Esophagus squamous epithelium (tissue), 5 donors: ENCODE data around the gene ASAP2. TPM values are rescaled to one million over a fixed set of nuclear protein-coding genes. Genes with fewer than 3 reads are reported as not detected.

Experiments used
- DNase-seq: peaks from one replicate; lab custom pipeline; 2025; lab: John Stamatoyannopoulos, UW
- H3K27ac ChIP-seq, 4 donors: fragments of 200-600 bp; sonication (generic); one replicate each; pipeline ENCODE4 v1.5.1; 2016 to 2019; ENCODE audit warnings: mild to moderate bottlenecking in 1 of 4
- H3K27me3 ChIP-seq, 4 donors: fragments of 200-600 bp; sonication (generic); 1 replicate in 3 of 4; 2 replicates in 1 of 4; pipeline versions ENCODE4 v1.5.1 to v1.6.0; 2017 to 2021; ENCODE audit warnings: antibody characterized with exemption in 1 of 4
- H3K36me3 ChIP-seq, 3 donors: fragments of 200-600 bp; sonication (generic); one replicate each; pipeline ENCODE4 v1.5.1; 2016 to 2019
- H3K4me1 ChIP-seq, 3 donors: fragments of 200-600 bp; sonication (generic); one replicate each; pipeline ENCODE4 v1.5.1; 2017 to 2019
- H3K4me3 ChIP-seq, 4 donors: fragments of 200-600 bp; sonication (generic); 1 replicate in 3 of 4; 2 replicates in 1 of 4; pipeline ENCODE4 v1.5.1; 2016 to 2019; ENCODE audit warnings: mild to moderate bottlenecking in 2 of 4, moderate library complexity in 1 of 4
- H3K9me3 ChIP-seq, 3 donors: fragments of 200-600 bp; sonication (generic); one replicate each; pipeline ENCODE4 v1.5.1; 2016 to 2019
- POLR2A ChIP-seq, 4 donors: fragments of 450-650 bp; IDR thresholded peaks; one replicate each; pipeline ENCODE4 v1.6.1; 2017; ENCODE audit warnings: antibody characterized with exemption in 4 of 4, mild to moderate bottlenecking in 4 of 4, moderate library complexity in 3 of 4
- WGBS, 2 donors: methylation state at CpG; one replicate each; pipeline ENCODE4 v1.1.5; 2018; 5-methylcytosine and 5-hydroxymethylcytosine counted together
- intact Hi-C: fragments of 100-400 bp; cut with DNase I; formaldehyde crosslinking; loops from one replicate; pipeline ENCODE4 v1.15.0; 2022
- total RNA-seq, 4 donors: library from RNA; depleted of rRNA; stranded (reverse); fragments of >200 nt; gene quantifications; one replicate each; pipeline ENCODE4 v1.1.0, GENCODE V29; 2016
- TF ChIP-seq, protein P1 (sequence below), 6 experiments: fragments of 450-650 bp in 4 of 6; fragments of 200-600 bp in 2 of 6; sonication (generic) in 2 of 6; IDR thresholded peaks; one replicate each; pipeline ENCODE4 v1.5.1; 2016 to 2019; ENCODE audit warnings: antibody characterized with exemption in 6 of 6, mild to moderate bottlenecking in 4 of 6, moderate library complexity in 4 of 6
- donor health status: DM: yes; HTN: yes; CAD: no.

Gene ASAP2
- total RNA-seq, 4 donors from 2014 or later: 3.3 to 15.3 (median 6.9) TPM

DNA sequence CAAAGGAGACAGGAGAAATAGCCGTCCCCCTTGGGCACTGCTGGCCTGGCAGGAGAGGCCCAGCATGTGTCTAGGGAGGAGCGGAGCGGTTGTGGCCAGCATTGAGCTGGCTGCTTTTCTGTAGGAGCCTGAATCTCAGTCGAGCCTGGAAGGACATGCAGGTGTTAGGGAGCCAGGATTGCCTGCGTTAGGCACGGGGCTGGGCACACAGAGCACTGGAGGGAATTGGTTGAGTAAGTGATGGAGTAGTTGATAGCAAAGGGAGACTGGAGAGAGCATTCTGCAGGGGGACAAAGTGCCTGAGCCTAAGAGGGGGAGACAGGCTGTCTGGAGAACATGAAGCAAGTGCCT lies 22.8 kb downstream of the ASAP2 start:
- Histone ChIP-seq H3K4me3 (no peak overlapping the region), H3K27me3 (no peaks in the 10 kb centered on the region), H3K9me3 (no peaks in the 10 kb centered on the region), H3K27ac (no peak overlapping the region), H3K4me1 (peaks cover 13 to 98% (median 41%) of the 10 kb centered on the region in 3 donors), H3K36me3 (no peaks in the 10 kb centered on the region)
- no peak for DNase-seq
- TF ChIP-seq, protein P1, sequence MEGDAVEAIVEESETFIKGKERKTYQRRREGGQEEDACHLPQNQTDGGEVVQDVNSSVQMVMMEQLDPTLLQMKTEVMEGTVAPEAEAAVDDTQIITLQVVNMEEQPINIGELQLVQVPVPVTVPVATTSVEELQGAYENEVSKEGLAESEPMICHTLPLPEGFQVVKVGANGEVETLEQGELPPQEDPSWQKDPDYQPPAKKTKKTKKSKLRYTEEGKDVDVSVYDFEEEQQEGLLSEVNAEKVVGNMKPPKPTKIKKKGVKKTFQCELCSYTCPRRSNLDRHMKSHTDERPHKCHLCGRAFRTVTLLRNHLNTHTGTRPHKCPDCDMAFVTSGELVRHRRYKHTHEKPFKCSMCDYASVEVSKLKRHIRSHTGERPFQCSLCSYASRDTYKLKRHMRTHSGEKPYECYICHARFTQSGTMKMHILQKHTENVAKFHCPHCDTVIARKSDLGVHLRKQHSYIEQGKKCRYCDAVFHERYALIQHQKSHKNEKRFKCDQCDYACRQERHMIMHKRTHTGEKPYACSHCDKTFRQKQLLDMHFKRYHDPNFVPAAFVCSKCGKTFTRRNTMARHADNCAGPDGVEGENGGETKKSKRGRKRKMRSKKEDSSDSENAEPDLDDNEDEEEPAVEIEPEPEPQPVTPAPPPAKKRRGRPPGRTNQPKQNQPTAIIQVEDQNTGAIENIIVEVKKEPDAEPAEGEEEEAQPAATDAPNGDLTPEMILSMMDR (IDR thresholded peaks at IDR 0.05): no peak
- TF ChIP-seq POLR2A (IDR thresholded peaks at IDR 0.05): no peak
- intact Hi-C loops: no loop called here
- 85% methylated on average over 3 of the region's 6 CpGs; no CpG with 5 or more reads in 1 of the 2 donors for WGBS, 2 donors

DNA sequence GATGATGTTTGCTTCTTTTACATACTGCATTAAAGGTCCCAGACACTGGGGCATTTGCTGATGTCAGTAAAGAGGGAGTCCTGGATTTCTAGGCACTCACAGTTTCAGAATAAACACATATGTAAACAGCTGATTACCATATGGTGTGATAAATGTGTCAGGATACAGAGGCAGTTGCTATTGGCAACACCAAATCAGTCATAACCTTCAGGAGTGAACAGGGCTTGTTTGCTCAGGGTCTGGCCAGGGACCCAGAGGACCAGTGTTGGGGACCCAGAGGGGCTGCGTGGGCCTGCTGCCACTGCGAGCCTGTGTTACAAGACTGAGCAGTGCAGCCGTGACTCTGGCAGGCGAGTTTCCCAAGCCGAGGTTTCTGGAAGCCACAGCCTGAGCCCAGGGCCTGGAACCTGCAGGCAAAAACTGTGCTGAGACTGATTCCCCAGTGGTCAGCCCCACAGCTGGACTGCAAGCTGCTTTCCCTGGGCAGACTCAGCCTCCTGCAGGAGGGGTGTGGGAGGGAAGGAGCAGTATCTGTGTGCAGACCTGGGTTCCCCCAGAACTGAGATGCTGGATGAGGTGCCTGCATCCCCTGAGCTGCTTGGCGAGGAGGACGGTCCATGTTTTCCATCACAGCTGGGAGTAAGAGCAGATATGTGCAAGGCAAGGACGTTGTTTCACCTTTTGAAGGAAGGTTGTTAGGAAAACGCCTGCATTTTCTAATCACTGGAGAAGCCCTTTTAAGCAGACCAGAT lies 23.6 kb downstream of the ASAP2 start:
- TF ChIP-seq, protein P1 (IDR thresholded peaks at IDR 0.05): no peak
- no peak for TF ChIP-seq POLR2A (IDR thresholded peaks at IDR 0.05)
- peak overlapping the region in 2 of 4 donors; percentile 41 to 55 for H3K27ac ChIP-seq
- no peak overlapping the region for H3K4me3 ChIP-seq
- H3K9me3 ChIP-seq: no peaks in the 10 kb centered on the region
- H3K27me3 ChIP-seq: no peaks in the 10 kb centered on the region
- 70 to 83% methylated on average over 4 to 7 of the region's 9 CpGs for WGBS, 2 donors
- H3K4me1 ChIP-seq: peaks cover 21 to 98% (median 49%) of the 10 kb centered on the region in 3 donors
- H3K36me3 ChIP-seq: no peaks in the 10 kb centered on the region
- intact Hi-C loops: no loop called here
- DNase-seq: no peak

DNA sequence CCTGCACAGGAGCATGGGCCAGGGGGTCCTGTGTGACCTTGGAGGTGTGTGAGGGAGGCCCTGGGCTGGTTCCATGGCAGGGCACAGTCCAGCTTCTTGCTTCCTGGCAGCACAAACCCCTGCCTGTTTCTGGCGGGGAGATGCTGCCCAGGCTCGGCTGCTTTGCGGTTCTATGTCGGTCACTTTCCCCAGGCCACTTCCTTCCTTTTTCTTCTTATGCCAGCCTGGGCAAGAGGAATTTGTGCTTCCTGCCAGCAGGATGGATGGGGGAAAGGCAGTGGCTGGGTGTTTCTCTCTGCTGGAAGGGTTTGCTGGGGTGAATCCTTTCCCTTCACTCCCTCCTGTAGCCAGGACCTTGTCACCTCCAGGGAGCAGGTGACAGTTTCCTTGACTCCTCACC lies 24.3 kb downstream of the ASAP2 start:
- intact Hi-C loops: no loop called here
- H3K9me3 ChIP-seq: no peaks in the 10 kb centered on the region
- H3K27ac ChIP-seq: peak overlapping the region in 2 of 4 donors; percentile 41 to 55
- no peaks in the 10 kb centered on the region for H3K36me3 ChIP-seq
- H3K4me1 ChIP-seq: peaks cover 26 to 100% (median 56%) of the 10 kb centered on the region in 3 donors
- no peak overlapping the region for H3K4me3 ChIP-seq
- WGBS, 2 donors: 14 to 20% methylated on average over 3 to 4 of the region's 4 CpGs
- no peak for DNase-seq
- H3K27me3 ChIP-seq: no peaks in the 10 kb centered on the region
- TF ChIP-seq, protein P1 (IDR thresholded peaks at IDR 0.05): no peak
- TF ChIP-seq POLR2A (IDR thresholded peaks at IDR 0.05): no peak

DNA sequence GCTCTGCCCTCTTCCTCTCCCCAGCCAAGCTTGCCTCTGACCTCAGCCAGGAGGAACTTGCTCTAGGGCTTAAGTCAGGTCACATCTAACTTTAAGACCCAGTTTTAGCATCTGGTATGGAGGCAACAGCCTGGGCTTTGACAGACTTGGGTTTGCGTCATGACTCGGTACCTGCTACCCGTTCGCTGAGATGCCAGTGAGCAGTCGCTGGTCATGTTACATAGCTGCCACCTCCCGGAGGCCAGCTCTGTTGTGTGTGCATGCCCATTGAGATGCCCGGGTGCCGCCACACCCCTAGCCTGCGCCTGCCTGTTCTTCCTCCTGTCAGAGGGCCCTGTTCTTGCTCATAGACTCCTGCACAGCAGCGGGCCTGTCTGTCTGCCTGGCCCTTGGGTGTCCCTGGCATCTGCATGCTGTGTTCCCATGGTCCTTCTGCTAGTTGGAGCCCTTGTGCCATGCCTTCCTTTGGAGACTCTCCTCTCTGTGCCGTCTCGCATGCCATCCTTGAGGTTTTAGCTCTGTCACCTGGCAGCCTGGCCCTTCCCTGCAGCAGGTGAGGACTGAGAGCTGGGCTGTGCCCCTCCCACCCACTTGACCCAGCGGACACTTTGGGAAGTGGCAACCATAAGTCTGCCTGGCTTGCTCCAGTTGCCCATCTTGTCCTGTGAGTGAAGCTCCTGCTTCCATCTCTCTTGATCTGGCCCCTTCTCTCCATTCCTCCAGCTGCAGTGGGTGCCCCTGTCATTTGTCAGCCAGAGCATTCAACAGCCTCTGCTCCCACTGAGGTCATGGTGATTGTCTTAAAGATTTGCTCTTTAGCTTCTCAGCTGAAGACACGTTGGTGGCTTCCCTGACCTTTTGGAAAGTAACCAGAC lies 24.9 kb downstream of the ASAP2 start:
- H3K4me3 ChIP-seq: no peak overlapping the region
- peak overlapping the region in 2 of 4 donors; percentile 41 to 55 for H3K27ac ChIP-seq
- 51% methylated on average over 7 to 14 of the region's 14 CpGs for WGBS, 2 donors
- TF ChIP-seq, protein P1 (IDR thresholded peaks at IDR 0.05): peak in 1 of 6 experiments; percentile 25
- no peak for TF ChIP-seq POLR2A (IDR thresholded peaks at IDR 0.05)
- no peaks in the 10 kb centered on the region for H3K36me3 ChIP-seq
- DNase-seq: no peak
- intact Hi-C loops: no loop called here
- no peaks in the 10 kb centered on the region for H3K9me3 ChIP-seq
- H3K4me1 ChIP-seq: peaks cover 26 to 99% (median 56%) of the 10 kb centered on the region in 3 donors
- no peaks in the 10 kb centered on the region for H3K27me3 ChIP-seq

DNA sequence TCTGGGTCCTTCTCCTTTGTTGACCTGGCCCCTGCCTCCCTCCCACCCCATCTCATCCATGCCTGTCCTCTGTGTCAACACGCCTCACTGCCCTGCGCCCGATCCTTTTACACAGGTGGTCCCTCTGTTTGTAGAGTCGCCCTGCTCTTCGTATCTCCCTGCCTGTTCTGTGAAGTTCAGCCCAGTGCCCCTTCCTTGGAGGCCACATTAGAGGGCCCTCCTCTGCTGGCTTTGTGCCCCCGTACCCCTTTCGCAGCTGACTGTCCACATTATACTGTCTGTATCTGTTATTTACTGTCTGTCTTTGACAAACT lies 25.5 kb downstream of the ASAP2 start:
- H3K27me3 ChIP-seq: no peaks in the 10 kb centered on the region
- 91 to 100% methylated on average over 4 to 7 of the region's 7 CpGs for WGBS, 2 donors
- H3K4me3 ChIP-seq: no peak overlapping the region
- no peak overlapping the region for H3K27ac ChIP-seq
- intact Hi-C loops: no loop called here
- H3K4me1 ChIP-seq: peaks cover 26 to 99% (median 61%) of the 10 kb centered on the region in 3 donors
- H3K36me3 ChIP-seq: no peaks in the 10 kb centered on the region
- no peak for DNase-seq
- TF ChIP-seq, protein P1 (IDR thresholded peaks at IDR 0.05): no peak
- TF ChIP-seq POLR2A (IDR thresholded peaks at IDR 0.05): no peak
- H3K9me3 ChIP-seq: no peaks in the 10 kb centered on the region
